RKO (cell line): Measurements from ENCODE around the gene LPO.

Experiments used
- DNase-seq: peaks from one replicate; pipeline ENCODE4 v3.0.0-alpha.2; 2016; ENCODE audit warnings: low spot score

Gene LPO

GRCh38 chr17:58238147-58238634 is at the start of gene LPO:
Gene LPO (plus strand): TSS chr17:58238584. CDS start chr17:58242980, 4,396 bp downstream.
- no peak for DNase-seq

DNA sequence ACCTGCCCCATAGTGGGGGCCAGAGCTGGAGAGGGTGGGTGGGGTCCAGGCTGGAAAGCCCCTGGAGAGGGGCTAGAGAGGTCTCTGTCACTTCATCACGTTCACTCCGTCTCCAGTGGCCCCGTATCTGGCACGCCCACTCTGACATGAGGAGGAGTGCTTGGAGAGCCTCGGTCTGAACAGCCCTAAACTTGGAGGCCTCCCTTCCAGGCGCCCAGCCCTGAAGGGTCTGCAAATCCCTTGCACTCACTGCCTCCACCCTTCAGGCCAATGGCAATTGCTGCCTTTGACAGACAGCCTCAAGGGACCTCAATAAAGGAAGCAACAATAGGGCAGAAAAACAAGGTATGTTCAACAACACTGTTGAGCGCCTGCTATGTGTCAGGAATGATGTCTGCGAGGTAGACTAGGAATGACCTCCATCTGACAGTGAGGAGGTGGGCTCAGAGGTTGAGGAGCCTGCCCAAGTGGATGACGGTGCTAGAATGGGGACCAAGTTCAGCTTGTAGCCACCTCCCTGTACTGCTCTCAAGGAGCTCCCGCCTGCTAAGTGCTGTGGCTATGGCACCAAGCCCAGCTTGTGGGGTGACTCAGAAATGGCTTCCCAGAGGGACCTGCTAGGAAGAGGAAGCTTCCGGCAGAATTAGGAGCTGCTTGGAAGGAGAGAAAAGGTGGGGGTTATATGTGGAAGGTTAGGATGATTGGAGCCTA is 48.8 kb upstream of the LPO start:
- peak; percentile 58 for DNase-seq

DNA sequence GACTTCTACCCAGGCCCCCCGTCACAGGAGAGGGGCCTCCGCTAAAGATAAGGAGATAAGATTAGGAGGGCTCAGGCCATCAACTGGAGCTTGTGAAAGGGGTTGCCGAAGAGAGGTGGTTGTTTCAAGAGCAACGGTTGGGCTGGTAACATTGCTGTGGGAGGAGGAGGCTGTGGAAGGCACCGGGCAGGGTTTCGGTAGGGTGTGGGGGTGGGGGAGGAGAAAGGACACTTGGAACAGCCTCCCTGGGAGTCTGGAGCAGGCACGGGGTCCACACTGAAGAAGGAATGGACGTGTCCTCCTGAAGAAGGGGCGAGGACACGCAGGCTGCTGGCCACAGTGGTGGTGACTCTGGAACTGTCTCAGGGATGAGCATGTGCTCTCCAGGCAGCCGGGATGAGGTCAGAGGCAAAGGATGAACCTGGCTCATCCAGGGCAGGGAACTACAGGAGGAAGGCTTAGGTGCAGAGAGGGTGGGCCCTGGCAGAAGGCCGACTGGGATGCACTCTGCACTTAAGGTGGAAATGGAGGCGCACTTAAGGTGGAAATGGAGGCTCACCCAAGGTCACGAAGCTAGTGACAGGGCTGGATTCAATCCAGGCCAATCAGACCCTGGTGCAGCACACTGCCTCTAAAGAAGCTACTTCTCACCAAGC is 47.0 kb upstream of the LPO start:
- no peak for DNase-seq

DNA sequence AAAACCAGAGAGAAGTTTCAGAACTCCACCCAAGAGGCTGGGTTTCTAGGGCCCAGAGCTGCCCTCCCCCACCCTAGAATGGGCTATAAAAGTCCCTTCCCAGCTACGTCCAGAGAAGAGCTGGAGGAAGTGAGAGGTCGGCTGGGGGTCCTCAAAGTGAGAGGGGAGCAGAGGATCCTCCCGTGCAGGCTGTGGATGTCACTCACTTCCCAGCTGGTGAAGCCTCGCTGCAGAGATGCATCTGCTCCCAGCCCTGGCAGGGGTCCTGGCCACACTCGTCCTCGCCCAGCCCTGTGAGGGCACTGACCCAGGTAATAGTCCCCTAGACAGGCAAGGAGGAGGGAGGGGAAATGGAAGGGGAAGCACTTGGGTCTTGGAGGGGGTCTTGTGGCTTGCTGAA is 45.8 kb upstream of the LPO start, which contains the start of gene EPX:
EPX (plus strand) TSS at position 115 of the 400 bp plus-strand sequence; CDS start at position 236, 121 bp downstream.
- no peak for DNase-seq

DNA sequence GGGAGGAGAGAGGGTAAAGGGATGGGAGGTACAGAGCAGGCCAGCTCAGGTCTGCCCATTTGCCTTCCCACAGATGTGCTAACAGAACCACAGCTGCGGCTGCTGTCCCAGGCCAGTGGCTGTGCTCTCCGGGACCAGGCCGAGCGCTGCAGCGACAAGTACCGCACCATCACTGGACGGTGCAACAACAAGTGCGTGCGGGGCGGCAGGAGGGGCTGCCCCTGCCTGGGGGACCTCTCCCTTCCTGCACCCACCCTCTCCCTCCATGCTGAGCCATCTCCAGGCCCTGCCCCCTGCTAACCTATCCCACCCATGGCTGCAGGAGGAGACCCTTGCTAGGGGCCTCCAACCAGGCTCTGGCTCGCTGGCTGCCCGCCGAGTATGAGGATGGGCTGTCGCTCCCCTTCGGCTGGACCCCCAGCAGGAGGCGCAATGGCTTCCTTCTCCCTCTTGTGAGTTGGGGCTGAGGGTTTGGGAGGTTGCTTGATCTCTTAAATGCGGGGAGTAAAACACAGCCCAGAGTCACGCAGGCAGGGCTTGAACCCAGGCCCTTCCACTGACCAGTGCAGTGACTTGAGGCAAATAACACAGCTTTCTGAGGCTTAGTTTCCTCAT is 44.6 kb upstream of the LPO start:
- DNase-seq = no peak

DNA sequence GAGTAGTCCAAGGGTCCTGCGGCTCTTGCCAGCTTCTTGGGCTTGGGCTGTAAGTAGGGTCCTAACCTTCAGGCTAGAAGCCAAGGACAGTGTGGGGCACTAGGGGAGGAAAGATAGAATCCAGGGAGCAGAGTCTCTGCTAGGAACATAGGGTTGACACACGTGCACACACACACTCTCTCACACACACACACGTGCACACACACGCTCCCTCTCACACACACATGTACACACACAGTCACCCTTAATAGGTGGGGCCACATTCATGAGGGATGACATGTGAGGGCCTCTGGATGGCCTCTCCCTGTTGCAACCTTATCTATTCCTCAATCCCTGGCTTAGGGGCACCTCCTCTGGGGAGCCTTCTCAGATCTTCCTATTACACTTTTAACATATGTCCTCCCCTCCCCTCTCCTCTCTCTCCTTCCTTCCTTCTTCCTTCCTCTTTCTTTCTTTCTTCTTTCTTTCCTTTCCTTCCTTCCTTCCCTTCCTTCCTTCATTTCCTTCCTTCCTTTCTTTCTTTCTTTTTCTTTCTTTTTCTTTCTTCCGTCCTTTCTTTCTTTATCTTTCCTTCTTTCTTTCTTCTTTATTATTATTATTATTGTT is 42.8 kb upstream of the LPO start:
- no peak for DNase-seq

- no peak for DNase-seq
Observed at GRCh38 chr17:58196610-58197009, 41.8 kb upstream of the LPO start.

GRCh38 chr17:58200024-58200633 is 38.3 kb upstream of the LPO start:
- DNase-seq = peak; percentile 56

DNA sequence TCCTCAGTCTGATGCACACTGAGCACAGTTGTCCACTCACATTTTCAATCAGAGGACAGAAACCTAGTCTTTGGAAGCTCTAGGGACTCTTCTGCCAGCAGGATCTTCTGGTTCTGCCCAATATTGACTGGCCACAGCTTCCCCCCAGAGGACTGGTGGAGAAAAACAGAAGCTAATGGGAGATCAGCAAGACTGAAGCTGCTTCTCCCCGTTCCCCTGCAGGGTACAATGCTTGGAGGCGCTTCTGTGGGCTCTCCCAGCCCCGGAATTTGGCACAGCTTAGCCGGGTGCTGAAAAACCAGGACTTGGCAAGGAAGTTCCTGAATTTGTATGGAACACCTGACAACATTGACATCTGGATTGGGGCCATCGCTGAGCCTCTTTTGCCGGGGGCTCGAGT is 35.5 kb upstream of the LPO start:
- no peak for DNase-seq

GRCh38 chr17:58204796-58205195 is 33.6 kb upstream of the LPO start:
- DNase-seq = no peak

DNA sequence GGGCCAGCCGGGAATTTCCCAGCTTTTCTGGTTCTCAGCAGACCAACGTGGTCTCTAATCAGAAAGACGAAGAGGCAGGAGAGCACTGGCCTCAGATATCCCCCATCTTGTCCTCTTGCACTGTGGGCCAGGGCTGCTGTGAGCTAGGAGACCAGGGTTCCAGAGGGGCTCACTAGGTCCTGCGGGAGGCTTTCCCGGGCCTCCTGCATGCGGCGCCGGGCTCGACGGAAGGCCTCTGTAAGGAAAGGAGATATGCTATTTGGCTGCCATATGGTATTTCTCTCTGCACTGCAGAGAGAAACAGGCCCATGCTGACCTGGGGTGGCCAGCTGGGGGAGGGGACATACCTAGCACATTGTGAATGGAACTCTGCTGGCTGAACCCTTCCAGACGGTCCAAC is 32.4 kb upstream of the LPO start:
- DNase-seq = no peak

DNA sequence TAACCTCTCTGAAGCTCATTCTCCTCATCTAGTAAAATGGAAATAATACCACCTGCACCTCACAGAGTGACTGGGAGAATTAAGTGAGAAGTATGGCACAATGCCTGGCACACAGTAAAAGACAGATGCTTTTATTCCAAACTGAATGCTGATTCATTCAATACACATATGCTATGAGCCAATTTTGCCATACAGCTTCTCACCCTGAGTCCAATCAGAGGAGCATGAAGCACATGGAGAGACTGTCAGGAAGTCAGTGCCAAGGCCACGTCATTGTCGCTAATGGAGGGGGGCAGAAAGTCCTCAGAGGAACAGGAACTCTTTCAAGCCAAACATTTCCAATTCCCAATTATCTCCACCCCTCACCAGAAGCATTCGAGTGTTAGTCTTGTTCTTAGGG is 30.9 kb upstream of the LPO start:
- DNase-seq = no peak

DNA sequence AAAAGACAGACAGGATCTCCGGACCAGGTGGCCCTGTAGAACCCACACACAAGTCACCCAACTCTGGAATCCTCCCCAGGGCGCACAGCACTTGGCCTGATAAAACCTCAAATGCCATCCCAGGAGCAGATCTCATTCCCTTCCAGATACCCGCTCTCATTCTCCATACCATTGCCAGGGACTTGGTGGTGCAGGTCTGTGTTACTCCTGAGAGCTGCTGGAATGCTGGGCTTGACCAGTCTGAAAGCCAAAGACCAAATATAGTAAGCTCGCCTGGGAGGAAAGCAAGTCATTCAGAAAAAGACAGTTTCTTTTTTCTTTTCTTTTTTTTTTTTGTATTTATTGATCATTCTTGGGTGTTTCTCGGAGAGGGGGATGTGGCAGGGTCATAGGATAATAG is 30.0 kb upstream of the LPO start:
- DNase-seq = no peak

DNA sequence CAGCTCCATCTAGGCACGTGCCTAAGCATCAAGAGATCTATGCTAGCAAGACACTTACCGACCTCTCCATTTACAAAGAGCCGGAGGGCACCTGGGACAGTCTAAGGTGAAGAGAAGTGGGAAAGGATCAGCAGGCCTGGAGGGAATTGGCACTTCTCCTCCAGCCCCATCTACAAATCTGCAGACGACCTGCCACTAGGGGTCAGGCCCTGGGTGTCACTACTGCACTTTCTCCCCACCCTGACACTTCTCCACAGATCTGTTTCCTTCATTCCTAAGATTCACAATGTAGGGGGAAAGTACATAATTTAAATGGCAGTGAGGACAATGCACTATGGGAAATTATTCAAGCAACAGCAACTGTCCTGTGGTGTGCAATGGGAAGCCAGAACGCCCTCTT is 27.5 kb upstream of the LPO start:
- DNase-seq = no peak

DNA sequence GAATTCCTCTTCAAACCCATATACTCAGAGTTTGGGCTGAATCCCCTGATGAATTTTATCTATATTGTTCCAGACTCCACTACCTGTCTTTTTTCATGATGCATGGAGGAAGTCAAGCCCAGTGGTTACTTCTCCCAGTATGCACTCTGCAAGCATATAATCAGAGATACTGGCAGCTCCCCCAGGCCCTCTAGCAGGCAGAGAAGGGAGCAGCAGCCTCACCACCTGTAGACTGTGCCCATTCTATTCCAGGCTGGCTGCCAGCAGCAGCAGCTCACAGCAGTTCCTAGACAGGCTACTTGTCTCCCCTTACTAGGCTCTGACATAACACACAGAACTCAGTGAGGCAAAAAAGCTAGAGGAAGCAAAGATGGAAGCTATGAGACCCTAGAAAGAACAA is 22.7 kb upstream of the LPO start:
- peak; percentile 56 for DNase-seq

DNA sequence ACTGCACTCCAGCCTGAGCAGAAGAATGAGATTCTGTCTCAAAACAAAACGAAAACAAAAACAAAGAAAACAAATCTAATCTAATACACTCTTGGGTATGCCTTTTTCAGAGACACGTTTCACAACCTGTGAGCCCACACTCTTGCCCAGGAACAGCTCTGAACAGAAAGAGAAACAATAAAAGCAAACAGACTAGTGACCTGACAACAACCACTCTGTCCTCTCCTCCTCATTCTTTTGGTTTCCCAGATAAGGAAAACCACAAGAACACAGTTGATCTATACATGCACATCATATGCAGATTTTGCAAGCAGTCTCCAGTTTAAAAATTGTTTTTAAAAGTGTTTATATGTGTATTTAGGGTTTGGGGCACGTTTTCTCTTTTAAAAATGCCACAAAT is 20.6 kb upstream of the LPO start:
- DNase-seq = no peak

DNA sequence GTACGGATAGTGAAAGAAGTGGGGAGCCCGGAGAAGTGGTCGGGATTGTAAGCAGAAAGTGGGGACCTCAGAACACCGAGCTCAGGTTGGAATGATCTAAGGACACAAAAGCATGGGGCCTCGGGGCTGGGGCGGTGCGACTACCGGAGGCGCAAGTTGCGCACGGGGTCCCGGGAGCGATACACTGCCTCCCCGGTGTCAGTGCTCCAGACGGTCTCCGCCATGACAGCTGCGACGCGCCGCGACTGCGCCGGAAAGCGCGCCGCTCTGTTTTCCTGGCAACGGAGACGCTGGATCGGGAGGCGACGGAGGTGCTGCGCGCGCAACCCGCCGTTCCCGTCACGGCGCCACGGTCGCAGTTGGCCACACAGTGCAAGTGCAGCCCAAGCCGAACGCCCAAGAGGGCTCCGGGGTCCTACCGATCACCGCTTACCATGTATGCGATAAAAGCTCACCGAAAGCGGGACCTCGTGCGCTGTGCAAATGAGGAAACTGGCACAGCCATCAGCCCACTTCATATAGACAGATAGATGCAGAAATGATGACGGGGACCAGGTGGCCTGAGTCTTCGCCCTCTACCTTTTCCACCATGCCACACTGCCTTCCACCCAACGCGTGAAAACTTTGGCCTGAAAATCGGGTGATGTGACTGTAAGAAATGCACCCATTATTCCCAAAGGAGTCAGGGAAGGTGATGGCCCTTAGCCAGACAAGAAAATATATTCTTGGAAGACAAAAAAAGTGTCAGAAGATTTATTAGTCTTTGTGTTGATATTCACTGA is 19.2 kb upstream of the LPO start, which contains the start of gene MKS1:
MKS1 (minus strand) TSS at position 249 of the 782 bp plus-strand sequence; CDS start at position 224, 25 bp downstream.
- DNase-seq = peak; percentile 93

GRCh38 chr17:58219789-58220183 is 18.6 kb upstream of the LPO start:
- DNase-seq = peak; percentile 9

DNA sequence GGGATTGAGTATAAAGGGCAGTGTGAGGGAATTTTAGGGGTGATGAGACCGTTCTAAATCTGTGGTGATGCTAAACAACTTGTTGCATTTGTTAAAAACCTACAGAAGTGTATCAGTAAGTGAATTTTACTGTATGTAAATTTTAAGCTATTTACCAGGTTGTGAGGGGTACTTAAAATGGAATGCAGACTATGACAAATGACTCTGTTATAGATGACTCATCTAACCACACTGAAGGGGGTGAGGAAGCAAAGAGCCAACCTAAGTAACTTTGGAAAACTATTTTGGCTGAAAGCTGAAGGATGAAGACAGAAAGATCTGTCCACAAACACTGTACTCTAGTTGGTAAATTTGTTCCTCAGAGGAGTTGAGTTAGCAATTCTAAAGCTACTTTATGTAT is 14.1 kb upstream of the LPO start:
- DNase-seq = peak; percentile 82

DNA sequence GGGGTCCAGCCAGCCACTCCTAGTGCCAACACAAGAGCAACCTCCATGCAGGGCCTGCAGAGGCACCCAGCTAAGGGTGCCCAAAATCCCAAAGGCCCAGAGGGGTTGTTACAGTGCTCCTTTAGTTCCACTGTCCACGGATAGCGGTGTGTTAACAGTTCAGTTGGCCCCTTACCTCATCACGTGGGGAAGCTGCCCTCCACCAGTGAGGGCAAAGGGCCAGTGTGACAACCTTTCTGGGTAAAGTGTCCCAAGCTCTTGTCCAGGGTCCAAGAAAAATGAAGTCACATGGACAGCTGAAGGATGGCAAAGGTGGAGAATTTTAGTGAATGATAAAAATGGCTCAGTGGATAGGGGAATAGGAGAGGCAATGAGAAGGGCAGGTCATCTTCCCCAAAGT is 10.7 kb upstream of the LPO start:
- DNase-seq = no peak

- no peak for DNase-seq
Observed at GRCh38 chr17:58228679-58229078, 9.7 kb upstream of the LPO start.
